Caki2 (cell line): ENCODE data around the gene PXDN. TPM values are rescaled to one million over a fixed set of nuclear protein-coding genes. Genes with fewer than 3 reads are reported as not detected.

Experiments
- DNase-seq: peaks from one replicate; pipeline ENCODE4 v3.0.0-alpha.2; 2015; ENCODE audit warnings: low read depth
- in situ Hi-C: cut with HindIII; loops from 2 replicates; pipeline ENCODE4 v1.10.0; 2016; ENCODE audit warnings: low sequenced_read_pairs, low pct_unique_long_range_greater_than_20kb, mixed read lengths
- total RNA-seq: library from RNA; depleted of rRNA; stranded (reverse); fragments of >200 nt; shearing (Covaris generic); gene quantifications from 2 replicates; pipeline ENCODE4 v1.2.3, GENCODE V29; 2014; ENCODE audit warnings: low replicate concordance

PXDN gene
- total RNA-seq, 1 experiment from 2014 or later: 131 TPM

DNA sequence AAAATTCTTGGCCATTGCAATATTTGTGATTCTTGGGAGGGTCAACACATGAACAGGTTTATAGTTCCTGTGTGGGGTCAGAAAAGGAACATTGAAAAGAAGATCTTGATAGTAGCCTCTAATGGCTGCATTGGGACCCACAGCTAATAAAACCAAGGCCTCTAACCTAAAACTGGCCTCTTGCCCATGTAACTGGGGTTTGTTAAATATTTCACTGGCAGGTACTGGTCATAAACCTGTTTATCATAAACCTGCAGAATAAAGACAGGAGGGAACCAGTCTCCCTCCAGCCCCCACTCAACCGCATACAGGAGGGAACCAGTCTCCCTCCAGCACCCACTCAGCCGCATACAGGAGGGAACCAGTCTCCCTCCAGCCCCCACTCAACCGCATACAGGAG lies 125.3 kb downstream of the PXDN start:
- DNase-seq: no peak
- in situ Hi-C loops: no loop called here

DNA sequence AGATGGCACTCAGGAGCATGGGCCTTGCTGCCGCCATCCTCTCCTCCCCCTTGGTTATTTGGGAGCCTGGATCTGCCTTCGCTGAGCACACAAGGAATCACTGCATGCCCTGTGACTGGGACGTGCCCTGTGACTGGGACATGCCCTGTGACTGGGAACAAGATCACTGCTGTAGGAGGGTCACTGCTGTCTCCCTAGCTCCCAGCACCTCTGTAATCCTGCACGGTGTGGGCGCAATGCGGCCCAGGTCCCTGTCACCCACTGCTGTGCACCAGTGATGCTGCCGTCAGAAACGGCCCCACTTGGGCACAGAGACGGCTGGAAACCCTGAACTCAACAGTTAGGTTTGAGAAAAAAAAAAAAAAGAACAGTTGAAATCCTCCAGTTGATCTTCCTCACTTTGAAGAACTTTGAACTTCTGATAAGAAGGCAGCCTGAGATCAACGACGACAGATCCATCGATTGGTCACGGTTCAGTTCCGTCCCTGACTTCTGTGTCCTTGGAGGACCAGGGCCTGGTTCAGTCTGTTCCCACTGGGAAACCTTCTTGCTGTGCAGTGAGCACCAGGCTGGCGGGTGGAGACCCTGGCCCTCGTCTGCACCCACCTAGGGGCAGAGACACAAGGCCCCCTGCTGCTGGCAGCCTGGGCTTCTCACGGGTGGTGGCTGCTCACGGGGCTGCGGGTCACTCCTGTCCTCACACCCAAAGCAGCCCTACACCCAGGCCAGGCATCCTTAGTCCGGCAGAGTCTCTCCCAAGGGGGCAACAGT lies 125.9 kb downstream of the PXDN start:
- in situ Hi-C loops: no loop called here
- DNase-seq: no peak

DNA sequence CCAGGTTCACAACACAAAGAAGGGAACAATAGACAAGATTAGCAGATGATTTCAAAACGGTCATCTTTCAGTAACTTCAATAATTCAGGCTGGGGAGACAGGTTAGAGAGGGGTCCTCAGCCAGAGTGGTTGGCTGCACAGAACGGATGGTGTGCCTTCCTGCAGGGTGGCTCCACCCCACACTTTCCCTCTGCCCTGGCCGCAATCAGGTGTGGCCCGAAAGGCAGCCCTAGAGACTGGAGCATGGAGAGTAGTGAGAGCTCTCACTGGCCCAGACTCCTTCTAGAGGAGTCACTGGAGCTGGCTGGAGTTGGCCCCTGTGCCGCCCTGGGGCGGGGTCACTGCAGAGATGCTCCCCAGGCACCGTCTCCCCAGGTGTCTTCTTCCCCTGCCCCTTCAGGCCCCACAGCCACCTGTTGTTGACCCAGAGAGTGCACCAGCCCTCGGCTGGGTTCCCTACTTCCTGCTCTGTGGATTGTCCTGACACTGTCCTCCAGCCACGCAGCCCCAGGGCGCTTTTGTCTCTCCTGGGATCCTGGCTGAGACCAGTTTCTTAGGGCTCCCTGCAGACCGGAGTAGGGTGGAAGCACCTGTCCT lies 126.8 kb downstream of the PXDN start:
- in situ Hi-C loops: no loop called here
- DNase-seq: no peak

DNA sequence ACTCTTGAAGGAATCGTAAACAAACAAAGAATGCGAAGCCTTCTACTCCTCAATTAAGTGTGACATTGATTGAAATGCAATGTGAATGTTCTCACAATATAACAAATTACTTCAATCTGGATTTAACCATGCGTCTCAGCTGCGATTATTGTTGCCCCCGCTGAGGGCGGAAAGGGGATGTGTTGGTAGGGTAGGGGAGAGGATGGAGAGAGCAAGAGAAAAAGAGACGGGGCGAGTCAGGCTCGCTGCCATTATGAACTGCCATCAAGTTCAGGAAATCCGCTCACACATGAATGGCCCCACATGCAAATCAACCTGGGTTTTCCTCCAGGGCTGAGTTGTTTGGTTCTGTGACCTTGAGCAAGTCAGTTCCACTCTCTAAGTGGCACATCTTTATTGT lies 129.8 kb downstream of the PXDN start:
- in situ Hi-C loops: no loop called here
- DNase-seq: no peak

DNA sequence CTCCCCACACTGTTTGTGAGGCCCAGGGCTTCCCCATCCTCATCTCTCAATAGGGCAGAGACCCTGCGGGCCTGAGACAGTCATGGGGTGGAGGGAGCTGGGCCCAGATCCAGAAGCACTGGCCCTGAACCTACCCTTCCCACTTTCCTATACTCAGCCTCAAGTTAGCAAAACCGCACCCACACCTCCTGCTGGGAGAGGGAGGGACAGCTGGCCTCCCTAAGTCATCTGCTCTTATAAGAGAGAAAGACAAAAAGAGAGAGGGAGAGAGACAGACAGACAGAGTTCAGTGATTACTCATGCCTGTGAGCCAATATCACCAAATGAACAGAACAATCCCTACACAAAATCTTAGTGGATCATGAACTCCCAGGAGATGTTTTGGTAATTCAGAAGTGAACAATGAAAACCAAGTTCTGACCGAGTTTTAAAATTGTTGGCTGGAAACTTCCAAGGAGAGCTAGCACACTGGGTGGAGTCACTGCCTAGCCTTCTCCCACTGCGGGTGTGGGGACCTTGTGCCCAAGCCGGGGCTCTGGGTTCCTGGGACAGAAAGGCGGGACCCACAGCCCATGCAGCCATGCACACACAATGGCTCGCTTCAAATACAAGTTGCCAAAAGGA lies 130.5 kb downstream of the PXDN start:
- in situ Hi-C loops: no loop called here

DNA sequence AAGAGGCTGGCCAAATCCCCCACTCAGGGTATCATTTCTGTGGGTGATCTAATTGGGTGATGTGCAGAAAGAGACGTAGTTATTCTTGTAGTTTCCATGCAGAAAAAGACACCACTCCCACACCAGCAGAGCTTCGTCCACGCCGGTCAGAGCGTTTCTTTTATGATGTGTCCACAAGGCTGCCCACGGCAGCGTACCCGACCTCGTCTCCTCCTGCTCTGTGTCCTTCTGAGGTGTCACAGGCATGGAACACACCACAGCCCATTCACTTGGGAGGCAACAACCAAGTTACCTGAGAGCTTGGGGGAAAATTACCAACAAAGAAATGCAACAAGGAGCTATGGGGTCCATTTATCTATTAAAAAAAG lies 131.3 kb downstream of the PXDN start:
- no peak for DNase-seq
- in situ Hi-C loops: no loop called here

More for the DNA sequence above, 130.5 kb downstream of the PXDN start:
- peak; percentile 68 for DNase-seq

DNA sequence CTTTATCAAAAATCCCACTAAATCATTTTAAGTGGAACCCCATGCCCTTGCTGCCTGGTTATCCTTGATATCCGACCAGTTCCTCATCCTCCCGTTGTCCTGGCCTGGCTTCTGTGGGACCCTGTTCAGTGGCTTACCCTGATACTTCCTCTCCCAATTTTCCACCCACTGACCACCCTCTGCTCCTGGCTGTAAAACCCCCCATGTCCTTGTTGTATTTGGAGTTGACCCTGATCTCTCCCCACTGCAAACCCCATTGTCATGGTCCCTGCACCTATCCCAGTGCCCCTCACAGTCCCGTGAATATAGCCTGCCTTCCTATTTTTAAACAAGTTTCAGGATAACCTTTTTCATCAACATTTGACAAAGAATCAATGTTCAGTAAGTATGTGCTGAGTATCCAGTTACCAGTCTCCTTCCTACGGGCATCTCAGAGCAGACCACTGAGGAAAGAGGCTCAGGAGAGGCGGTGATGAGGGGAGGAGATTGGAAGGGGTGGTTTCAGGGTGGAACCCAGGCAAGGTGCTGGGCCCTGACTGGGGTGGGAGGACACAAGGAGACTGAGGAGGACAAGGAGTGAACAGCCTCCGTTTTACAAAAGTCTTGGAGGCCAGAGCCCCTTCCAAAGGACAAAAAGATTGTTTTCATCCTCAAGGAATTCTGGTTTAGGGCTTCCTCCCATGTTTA lies 131.8 kb downstream of the PXDN start:
- in situ Hi-C loops: no loop called here
- DNase-seq: no peak

DNA sequence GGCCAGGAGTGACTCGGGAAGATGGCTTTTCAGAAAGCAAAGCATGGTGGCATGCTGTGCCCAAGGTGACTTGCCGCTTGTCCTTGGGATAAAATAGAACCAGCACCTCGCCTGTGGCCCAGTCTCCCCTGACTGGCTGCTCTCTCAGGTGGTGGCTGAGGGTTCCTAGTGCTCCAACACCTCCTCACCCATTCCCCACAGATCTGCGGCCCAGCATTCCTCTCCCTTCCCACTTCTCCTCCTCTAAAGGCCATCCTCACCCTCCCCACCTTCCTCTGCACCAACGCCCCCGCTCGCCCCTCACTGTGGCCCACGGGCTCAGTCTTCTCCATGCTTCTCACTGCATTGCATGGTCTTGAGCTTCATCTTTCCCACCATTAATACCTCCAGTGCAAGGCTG lies 132.4 kb downstream of the PXDN start:
- in situ Hi-C loops: no loop called here

DNA sequence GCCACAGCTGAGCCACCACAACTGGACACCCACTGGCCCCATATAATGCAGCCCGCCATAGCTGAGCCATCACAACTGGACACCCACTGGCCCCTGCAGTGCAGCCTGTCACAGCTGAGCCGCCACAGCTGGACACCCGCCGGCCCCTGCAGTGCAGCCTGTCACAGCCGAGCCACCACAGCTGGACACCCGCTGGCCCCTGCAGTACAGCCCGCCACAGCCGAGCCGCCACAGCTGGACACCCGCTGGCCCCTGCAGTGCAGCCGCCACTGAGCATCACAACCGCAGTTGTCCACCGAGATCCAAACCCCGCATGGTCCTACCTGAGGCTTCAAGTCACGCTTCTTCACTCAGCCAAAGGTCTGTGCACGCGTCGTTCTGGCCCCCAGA lies 134.2 kb downstream of the PXDN start:
- no peak for DNase-seq
- in situ Hi-C loops: no loop called here

More for the DNA sequence above, 132.4 kb downstream of the PXDN start:
- no peak for DNase-seq

DNA sequence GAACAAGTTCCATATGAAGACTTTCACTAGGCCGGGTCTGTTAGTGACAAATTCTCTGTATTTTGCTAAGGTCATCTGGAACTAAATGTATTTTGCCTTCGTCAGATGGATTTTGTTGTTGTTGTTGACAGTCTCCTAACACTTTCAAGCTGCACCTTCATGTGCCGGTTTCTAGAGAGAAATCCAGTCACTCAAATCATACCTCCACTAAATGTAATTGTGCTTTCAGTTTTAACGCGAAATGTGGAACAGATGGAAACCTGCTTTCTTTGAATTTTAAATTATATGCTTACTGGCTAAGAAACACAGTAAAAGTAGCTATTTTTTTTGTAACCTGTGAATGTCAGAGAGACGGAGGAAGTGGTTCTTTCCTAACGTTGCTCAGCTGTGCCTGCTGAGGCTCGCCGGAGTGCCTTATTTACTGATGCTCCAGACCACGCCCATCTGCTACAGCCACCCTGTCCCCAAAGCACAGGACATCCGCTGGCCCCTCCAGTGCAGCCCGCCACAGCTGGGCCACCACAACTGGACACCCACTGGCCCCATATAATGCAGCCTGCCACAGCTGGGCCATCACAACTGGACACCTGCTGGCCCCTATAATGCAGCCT lies 134.7 kb downstream of the PXDN start:
- in situ Hi-C loops: no loop called here
- no peak for DNase-seq

DNA sequence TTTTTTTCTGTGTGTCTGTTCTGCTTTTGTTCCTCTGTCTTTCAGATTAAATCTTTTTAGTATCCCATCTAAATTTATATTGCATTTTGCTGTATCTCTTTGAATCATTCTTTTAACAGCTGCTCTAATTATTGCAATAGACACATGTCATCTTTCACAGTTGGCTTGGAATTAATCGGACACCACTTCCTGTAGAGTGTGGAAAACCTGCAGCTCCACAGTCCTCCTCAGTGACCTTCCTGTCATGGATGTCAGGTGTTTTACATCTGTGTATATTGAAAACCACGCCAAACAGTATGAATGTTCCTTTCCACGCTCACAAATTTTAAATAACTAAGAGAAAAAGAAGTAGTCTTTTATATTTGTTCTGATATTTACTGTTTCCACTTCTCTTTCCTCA lies 135.3 kb downstream of the PXDN start:
- DNase-seq: no peak
- in situ Hi-C loops: no loop called here

DNA sequence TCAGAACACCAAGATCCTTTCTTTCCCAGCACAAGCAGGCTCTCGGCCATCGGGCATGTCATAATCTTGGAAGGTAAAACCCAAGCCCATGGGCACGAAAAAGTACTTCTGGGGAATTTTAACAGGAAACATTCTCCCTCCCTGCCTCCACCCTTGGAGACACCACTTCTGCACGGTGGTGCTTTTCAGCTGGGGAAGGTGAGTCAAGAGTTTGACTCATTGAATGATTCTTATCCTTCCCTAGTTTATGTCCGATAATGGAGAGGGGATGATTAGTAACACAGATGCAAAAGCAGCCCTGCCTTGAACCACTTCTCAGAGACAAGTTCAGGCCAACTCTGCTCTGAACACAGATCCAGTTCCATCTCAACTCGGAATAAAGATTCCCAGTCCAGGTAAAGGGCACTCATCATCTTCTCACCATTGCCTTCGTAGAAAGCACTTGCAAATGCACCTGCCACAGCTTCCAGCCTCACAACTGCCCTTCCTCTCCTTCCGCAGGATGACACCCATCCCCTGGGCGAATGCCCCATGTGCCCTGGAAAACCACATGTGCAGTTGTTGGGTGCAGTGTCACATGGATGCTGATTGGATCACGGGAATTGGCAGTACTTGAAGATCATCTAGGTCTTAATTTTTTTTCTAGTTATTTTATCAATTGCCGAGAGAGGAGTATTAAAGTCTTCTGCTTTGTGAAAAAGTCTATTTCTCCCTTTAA lies 136.2 kb downstream of the PXDN start:
- no peak for DNase-seq

DNA sequence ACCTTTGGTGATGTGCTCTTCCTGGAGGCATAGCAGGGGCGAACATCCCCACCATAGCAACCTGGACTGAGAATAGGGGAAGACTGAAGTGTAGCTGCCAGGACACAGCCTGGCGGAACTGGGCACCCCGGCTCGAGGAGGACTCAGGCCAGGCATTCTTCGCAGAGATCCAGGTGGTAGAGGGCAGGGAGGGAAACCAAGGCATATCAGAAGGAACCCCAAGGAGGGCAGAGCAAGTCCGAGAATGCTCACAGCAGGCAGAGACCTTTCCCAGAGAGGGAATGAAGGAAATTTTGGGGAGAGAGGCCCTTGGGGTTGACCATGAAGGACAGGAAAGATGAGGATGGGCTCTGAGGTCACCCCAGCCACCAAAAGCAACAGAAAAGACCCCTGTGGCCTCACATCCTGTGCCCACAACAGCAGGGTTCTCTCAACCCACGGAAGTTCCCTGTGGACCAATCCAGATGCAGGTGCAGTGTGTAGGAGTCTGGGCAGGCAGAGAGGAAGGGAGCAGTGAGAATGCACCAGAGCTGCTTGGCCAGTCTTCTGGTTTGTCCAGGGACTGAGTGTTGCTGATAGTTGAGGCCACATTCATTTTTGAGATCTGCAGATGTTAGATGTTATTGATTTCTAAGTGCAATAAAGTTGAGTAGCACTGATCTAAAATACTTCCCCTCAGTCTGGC lies 136.9 kb downstream of the PXDN start:
- in situ Hi-C loops: no loop called here
- no peak for DNase-seq

More for the DNA sequence above, 136.2 kb downstream of the PXDN start:
- in situ Hi-C loops: no loop called here

DNA sequence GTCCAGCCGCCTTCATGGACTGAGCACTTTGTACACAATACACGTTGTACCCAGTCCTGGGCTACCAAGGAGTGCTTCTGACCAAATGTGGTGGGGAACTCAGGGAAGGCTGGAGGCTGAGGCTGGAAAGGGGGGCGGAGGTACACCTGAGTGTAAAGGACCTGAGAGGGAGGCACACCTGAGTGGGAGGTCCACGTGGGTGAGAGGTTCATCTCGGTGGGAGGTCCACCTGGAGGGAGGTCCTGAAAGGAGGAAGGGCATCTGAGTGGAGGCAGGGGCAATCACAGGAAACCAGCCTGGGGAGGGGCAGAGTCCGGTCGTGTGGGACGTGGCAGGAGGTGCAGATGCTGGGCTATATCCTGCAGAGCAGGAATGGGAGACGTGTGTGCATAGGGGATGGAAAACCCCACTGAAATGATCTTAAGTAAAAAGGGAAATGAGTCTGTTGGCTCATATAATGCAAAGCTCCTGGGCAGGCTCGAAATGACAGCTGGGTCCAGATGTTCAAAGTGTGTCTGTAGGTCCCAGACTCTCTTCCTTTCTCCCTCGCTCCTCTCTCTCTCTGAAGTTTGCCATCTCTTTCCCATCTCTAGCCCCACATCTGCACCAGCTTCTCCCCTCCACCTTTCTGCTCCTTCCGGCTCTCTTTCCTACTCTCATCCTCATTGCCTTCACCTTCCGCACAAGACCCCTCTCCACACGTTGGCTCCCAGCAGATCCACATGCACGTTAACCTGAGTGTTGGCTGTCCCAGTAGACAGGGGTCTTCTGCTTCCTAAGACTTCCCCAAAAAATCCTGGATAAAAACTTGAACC lies 137.7 kb downstream of the PXDN start:
- DNase-seq: no peak
- in situ Hi-C loops: no loop called here

DNA sequence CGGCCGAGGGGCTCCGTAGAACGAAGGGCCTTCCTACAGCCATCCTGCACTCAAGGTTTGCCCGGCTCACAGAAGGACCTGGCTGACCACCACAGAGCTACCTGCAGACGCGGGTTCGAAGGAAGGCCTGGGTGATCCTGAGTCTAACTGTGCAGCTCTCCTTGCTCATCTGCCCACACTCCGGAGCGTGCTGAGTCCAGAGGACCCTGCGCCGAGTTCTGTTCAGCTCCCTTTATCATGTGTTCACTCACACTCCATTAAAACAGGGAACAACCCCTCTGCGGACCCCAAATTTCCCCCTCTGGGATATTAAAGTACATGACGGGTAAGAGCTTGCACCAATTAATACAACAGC lies 138.3 kb downstream of the PXDN start:
- in situ Hi-C loops: no loop called here

DNA sequence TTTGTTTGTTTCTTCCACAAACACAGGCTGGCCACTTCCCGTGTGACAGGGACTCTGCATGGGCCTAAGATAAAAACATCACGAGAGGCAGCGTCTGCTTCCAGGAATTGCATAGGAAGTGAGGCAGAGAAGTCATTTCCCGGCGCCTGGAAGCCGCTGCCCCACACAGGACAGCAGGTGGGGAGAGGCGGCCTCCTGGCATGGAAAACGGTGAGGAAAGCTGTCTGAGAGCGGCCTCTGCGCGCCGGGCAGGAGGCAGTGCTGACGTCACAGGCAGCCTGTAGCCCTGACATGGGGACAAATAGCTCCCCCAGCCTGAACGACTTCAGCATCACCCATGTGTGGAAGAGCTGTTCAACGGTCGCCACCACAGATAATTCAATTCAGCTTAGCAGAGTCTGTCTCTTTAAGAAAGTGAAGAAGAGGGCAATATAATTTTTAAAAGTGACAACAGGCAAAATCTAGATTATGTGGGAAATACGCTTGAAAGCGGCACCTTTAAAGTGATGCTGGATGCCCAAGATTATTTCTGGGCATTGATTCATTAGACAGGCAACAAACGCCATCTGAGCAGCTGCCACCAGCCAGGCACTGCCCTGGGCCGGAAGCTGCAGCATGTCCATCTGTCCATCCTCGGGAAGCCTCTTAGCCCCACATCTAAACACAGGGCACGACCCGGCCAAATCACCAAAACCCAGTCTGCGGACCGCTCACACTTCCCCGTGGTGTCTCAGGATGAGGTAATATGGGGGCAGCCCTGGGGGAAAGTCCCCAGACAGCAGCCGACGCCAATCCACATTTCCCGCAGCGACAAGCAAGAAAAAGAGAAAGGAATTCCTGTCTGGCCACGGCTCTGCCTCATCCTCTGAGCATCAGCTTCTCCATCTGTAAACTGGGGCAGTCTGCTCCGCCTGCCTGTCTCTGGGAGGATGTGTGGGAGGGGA lies 138.9 kb downstream of the PXDN start:
- peak; percentile 28 for DNase-seq

More for the DNA sequence above, 138.3 kb downstream of the PXDN start:
- no peak for DNase-seq

More for the DNA sequence above, 138.9 kb downstream of the PXDN start:
- in situ Hi-C loops: no loop called here
